OCI-LY7 (cell line): Measurements from ENCODE around the gene PTH2R. TPM values are rescaled to one million over a fixed set of nuclear protein-coding genes. Genes with fewer than 3 reads are reported as not detected.
"Not testable (repeated sequence)": the region's sequence is repeated elsewhere in the genome, so short reads cannot be mapped to it uniquely, and the experiment has no call there.

Experiments used
- BruUV-seq: library from RNA; stranded (reverse); fragments of 400-500 nt; replicated peaks from 2 replicates; lab custom pipeline; 2021; lab: Mats Ljungman, UMichigan
- CTCF ChIA-PET: fragments of 300-600 bp; sonication (Branson Sonifier 250); formaldehyde crosslinking; loops from one replicate; lab custom pipeline; 2022; ENCODE audit warnings: antibody characterized with exemption; ENCODE audit not compliant: unreplicated experiment; lab: Charles Lee
- POLR2A ChIA-PET: fragments of 300-600 bp; sonication (Branson Sonifier 250); formaldehyde crosslinking; loops from one replicate; lab custom pipeline; 2022; ENCODE audit warnings: antibody characterized with exemption; lab: Charles Lee
- DNase-seq: peaks from one replicate; pipeline ENCODE4 v3.0.0-alpha.2; 2015; ENCODE audit warnings: low spot score
- H2AFZ ChIP-seq: fragments of 200-600 bp; sonication (generic), shearing (Covaris generic); 2 replicates; pipeline ENCODE4 v1.6.1; 2014; ENCODE audit warnings: mild to moderate bottlenecking, antibody characterized with exemption, low read length, moderate library complexity
- H3K27ac ChIP-seq: fragments of 200-600 bp; sonication (generic); 2 replicates; pipeline ENCODE4 v1.5.1; 2014; ENCODE audit warnings: mixed run types, low read depth, mild to moderate bottlenecking, moderate library complexity, low read length, inconsistent platforms; ENCODE audit not compliant: poor library complexity, severe bottlenecking
- H3K36me3 ChIP-seq: fragments of 200-600 bp; sonication (generic); 2 replicates; pipeline ENCODE4 v1.6.1; 2014; ENCODE audit warnings: mild to moderate bottlenecking, antibody characterized with exemption, low read length, moderate library complexity, mixed read lengths; ENCODE audit not compliant: insufficient read depth
- H3K4me1 ChIP-seq: fragments of 200-600 bp; sonication (generic); 2 replicates; pipeline ENCODE4 v1.5.1; 2014; ENCODE audit warnings: mild to moderate bottlenecking, low read length; ENCODE audit not compliant: insufficient read depth, poor library complexity, severe bottlenecking
- H3K4me2 ChIP-seq: fragments of 200-600 bp; sonication (generic); 2 replicates; pipeline ENCODE4 v1.6.1; 2014; ENCODE audit warnings: mild to moderate bottlenecking, low read length
- H3K4me3 ChIP-seq: fragments of 200-600 bp; sonication (generic); 2 replicates; pipeline ENCODE4 v1.5.1; 2014; ENCODE audit warnings: mild to moderate bottlenecking, low read depth, low read length; ENCODE audit not compliant: poor library complexity, severe bottlenecking
- H3K79me2 ChIP-seq: fragments of 200-600 bp; sonication (generic); 2 replicates; pipeline ENCODE4 v1.6.1; 2016; ENCODE audit warnings: low read depth, mild to moderate bottlenecking, low read length, moderate library complexity, mixed read lengths; ENCODE audit not compliant: insufficient read depth
- H3K9me2 ChIP-seq: fragments of 200-600 bp; sonication (generic); 2 replicates; pipeline ENCODE4 v1.6.1; 2016; ENCODE audit warnings: mild to moderate bottlenecking, low read length, mixed read lengths; ENCODE audit not compliant: insufficient read depth
- H3K9me3 ChIP-seq: fragments of 200-600 bp; sonication (generic); 2 replicates; pipeline ENCODE4 v1.6.1; 2014; ENCODE audit warnings: mild to moderate bottlenecking, mixed run types, low read length, mixed read lengths
- H4K20me1 ChIP-seq: fragments of 200-600 bp; sonication (generic); 2 replicates; pipeline ENCODE4 v1.6.1; 2014; ENCODE audit warnings: mild to moderate bottlenecking, antibody characterized with exemption, low read length, moderate library complexity, mixed read lengths; ENCODE audit not compliant: insufficient read depth
- CTCF ChIP-seq: fragments of 200-600 bp; sonication (generic); conservative IDR thresholded peaks from 2 replicates; pipeline ENCODE4 v1.5.1; 2014; ENCODE audit warnings: mild to moderate bottlenecking, antibody characterized with exemption, low read length, moderate library complexity, mixed read lengths
- EZH2phosphoT487 ChIP-seq: fragments of 200-600 bp; sonication (generic); IDR thresholded peaks from 2 replicates; pipeline ENCODE4 v1.6.1; 2018; ENCODE audit warnings: low read depth, borderline replicate concordance, mild to moderate bottlenecking, mixed run types, antibody characterized with exemption, low read length, moderate library complexity, mixed read lengths
- intact Hi-C: fragments of 100-400 bp; cut with micrococcal nuclease; formaldehyde crosslinking; loops from one replicate; pipeline ENCODE4 v1.10.0; 2022; ENCODE audit not compliant: unreplicated experiment
- total RNA-seq, 2 experiments: library from RNA; depleted of rRNA in 1 of 2; stranded (reverse); fragments of >200 nt in 1 of 2; shearing (Covaris generic) in 1 of 2; gene quantifications; 2 replicates each; pipeline ENCODE4 v1.2.3, GENCODE V29; 2014 to 2022

PTH2R gene
- total RNA-seq, 2 experiments from 2014 or later: 0.06 to 0.13 TPM

- no TSS peak for BruUV-seq
- Histone ChIP-seq H2AFZ (no peak overlapping the region), H3K9me3 (no peaks in the 10 kb centered on the region), H3K4me2 (no peak overlapping the region), H3K9me2 (no peaks in the 10 kb centered on the region), H3K36me3 (no peaks in the 10 kb centered on the region), H3K4me1 (no peaks in the 10 kb centered on the region), H3K79me2 (no peaks in the 10 kb centered on the region), H3K4me3 (no peak overlapping the region), H3K27ac (no peak overlapping the region), H4K20me1 (no peaks in the 10 kb centered on the region)
- no peak for TF ChIP-seq CTCF
- no peak for TF ChIP-seq EZH2phosphoT487
- ChIA-PET POLR2A (interaction anchor here (0.6 kb wide), 1 partner anchor 1147 kb away, joined by 5 read pairs; no protein-coding TSS in a partner anchor), CTCF (no interaction called here)
- no peak for DNase-seq
- intact Hi-C loops: no loop called here
Observed at GRCh38 chr2:208501206-208501605, 94.6 kb downstream of the PTH2R start.

- Histone ChIP-seq H3K9me2 (no peaks in the 10 kb centered on the region), H2AFZ (no peak overlapping the region), H4K20me1 (no peaks in the 10 kb centered on the region), H3K79me2 (no peaks in the 10 kb centered on the region), H3K27ac (no peak overlapping the region), H3K4me2 (no peak overlapping the region), H3K9me3 (no peaks in the 10 kb centered on the region), H3K36me3 (no peaks in the 10 kb centered on the region), H3K4me3 (no peak overlapping the region), H3K4me1 (no peaks in the 10 kb centered on the region)
- intact Hi-C loops: no loop called here
- TF ChIP-seq CTCF: no peak
- no peak for TF ChIP-seq EZH2phosphoT487
- BruUV-seq: no TSS peak
- no peak for DNase-seq
- ChIA-PET CTCF (no interaction called here), POLR2A (no interaction called here)
Observed at GRCh38 chr2:208502288-208502687, 95.7 kb downstream of the PTH2R start.

GRCh38 chr2:208505365-208505764 lies 98.8 kb downstream of the PTH2R start:
- H3K4me1 ChIP-seq, DNase-seq, H3K79me2 ChIP-seq, CTCF ChIA-PET, BruUV-seq, H3K4me3 ChIP-seq, H3K9me3 ChIP-seq, H4K20me1 ChIP-seq, H3K9me2 ChIP-seq, H3K4me2 ChIP-seq, H3K36me3 ChIP-seq, H2AFZ ChIP-seq, H3K27ac ChIP-seq, intact Hi-C loops: not testable (repeated sequence)
- POLR2A ChIA-PET: interaction anchor here (0.6 kb wide), 1 partner anchor 721 kb away, joined by 3 read pairs; no protein-coding TSS in a partner anchor
